RWPE1 (cell line): Measurements from ENCODE around the gene KIF16B.

Source experiments
- CTCF ChIA-PET: fragments of 350-600 bp; sonication (Branson Sonifier 250); formaldehyde crosslinking; extraction: SDS; loops from one replicate; lab custom pipeline; 2021; lab: Yijun Ruan, JAX
- POLR2A ChIA-PET: fragments of 400-600 bp; formaldehyde crosslinking; extraction: SDS; loops from one replicate; lab custom pipeline; 2020; ENCODE audit warnings: antibody characterized with exemption; ENCODE audit not compliant: low non-redundant PET; lab: Yijun Ruan, JAX
- DNase-seq: peaks from one replicate; pipeline ENCODE4 v3.0.0; 2012; ENCODE audit warnings: low spot score
- H3K27ac ChIP-seq: fragments of 450-650 bp; 2 replicates; pipeline ENCODE4 v1.5.1; 2017
- TF ChIP-seq, protein P1 (sequence below): fragments of 450-650 bp; conservative IDR thresholded peaks from 2 replicates; pipeline ENCODE4 v1.5.1; 2017; ENCODE audit warnings: low read depth, mild to moderate bottlenecking

The KIF16B gene

DNA sequence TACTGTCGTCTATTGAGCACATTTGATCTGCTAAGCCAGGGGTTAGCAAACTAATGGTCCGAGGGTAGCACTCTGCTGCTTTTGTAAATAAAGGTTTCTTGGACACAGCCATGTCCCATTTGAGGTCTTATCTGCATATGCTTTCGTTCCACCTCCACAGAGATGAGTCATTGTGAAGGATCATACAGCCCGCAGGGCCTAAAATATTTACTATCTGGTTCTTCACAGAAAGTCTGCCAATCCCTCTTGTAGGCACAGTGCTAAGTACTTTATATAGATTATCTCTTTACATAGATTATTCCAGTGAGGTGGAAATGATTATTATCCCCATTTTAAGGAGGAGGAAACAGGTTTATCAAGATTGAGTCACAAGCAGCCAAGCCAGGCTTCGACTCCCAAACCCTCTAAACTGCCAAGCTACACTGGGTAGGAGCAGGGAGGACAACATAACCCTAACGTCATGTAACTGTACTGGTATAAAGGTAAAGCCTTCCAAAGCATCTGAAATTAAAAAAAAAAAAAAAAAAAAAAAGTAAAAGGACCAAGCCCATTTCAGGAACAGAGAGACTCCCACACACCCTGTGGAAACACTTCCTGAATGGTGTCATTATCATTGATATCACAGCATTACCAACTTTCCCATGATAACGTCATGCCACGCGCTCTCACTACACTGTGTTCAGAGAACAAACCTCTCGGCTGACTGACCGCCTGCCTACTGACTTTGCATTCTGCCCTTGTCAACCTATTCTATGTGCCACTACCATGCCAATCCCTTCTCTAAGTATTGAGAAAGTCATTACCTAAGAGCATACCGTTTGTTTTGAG lies 101.0 kb downstream of the KIF16B start:
- ChIA-PET CTCF (interaction anchor here (0.6 kb wide), 1 partner anchor 151 kb away, joined by 3 read pairs; no protein-coding TSS in a partner anchor), POLR2A (no interaction called here)

DNA sequence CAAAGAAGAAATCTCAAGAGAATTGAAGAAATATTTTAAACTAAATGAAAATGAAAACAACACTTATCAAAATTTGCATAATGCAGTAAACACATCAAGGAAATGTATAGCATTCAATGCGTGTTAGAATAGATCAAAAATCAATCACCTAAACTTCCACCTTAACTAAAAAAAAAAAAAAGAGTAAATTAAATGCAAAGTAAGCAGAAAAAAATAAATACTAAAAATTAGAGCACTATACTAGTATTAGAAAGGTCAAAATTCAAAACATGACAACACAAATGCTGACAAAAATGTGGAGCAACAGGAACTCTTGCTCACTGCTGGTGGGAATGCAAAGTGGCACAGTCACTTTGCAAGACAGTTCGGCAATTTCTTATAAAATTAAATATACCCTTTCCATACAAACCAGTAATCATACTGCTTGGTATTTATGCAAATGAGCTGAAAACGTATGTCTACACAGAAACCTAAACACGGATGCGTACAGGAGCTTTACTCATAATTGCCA lies 103.8 kb downstream of the KIF16B start:
- ChIA-PET POLR2A (no interaction called here), CTCF (no interaction called here)
- no peak for DNase-seq
- H3K27ac ChIP-seq = no peak overlapping the region
- TF ChIP-seq, protein P1, sequence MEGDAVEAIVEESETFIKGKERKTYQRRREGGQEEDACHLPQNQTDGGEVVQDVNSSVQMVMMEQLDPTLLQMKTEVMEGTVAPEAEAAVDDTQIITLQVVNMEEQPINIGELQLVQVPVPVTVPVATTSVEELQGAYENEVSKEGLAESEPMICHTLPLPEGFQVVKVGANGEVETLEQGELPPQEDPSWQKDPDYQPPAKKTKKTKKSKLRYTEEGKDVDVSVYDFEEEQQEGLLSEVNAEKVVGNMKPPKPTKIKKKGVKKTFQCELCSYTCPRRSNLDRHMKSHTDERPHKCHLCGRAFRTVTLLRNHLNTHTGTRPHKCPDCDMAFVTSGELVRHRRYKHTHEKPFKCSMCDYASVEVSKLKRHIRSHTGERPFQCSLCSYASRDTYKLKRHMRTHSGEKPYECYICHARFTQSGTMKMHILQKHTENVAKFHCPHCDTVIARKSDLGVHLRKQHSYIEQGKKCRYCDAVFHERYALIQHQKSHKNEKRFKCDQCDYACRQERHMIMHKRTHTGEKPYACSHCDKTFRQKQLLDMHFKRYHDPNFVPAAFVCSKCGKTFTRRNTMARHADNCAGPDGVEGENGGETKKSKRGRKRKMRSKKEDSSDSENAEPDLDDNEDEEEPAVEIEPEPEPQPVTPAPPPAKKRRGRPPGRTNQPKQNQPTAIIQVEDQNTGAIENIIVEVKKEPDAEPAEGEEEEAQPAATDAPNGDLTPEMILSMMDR = no peak

More for the DNA sequence above, 101.0 kb downstream of the KIF16B start:
- TF ChIP-seq, protein P1 = no peak
- H3K27ac ChIP-seq = no peak overlapping the region
- DNase-seq = no peak

DNA sequence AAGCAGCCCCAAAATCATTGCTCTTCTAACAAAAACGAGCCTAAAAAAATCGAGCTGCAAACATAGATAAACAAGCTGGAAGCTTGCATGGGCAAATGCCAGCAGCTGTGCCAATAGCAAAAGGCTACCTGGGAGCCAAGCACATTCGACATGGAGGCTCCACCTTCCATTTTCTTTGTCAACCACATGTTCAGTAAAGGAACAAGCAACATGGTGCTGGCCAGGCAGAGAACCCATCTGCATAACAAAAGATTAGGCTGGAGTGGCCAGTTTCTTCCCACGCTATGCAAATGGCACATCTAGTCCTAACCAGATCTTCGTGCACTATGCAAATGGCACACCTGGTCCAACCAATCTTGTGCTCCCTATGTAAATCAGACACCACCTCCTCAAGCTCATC lies 110.5 kb downstream of the KIF16B start:
- H3K27ac ChIP-seq = no peak overlapping the region
- TF ChIP-seq, protein P1 = no peak
- ChIA-PET CTCF (interaction anchor here (0.6 kb wide), 1 partner anchor 1085 kb away, joined by 4 read pairs; no protein-coding TSS in a partner anchor), POLR2A (no interaction called here)
- no peak for DNase-seq

DNA sequence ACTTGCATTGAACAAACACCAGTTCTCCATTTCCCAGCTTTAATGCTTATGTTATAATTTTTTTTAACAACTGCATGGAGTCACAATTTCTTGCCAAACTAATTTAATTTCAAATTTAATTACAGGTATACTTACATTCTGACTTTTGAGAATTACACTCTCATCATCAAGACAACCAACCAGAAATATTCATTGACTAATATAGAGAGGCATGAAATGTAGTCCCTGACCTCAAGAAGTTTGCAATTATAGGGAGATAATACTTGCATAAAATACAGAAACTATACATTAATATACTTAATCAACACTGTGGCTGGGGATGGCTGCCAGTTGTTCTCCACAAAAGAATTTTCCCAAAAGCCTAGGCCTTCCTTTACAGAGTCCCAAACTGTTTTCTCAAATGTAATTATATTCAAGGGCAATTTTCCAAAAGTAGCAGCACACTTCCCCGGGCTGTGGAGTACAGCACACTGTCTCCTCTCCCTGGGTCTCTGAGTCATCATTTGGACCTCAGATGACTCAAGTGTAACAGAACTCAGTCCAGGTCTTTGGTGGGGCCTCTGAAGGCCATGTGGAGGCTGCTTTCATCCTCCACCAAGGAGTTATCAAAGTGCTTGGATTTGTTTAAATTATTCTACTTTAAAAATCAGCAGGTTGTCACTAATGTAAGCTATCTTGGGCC lies 114.1 kb downstream of the KIF16B start:
- ChIA-PET POLR2A (no interaction called here), CTCF (no interaction called here)
- DNase-seq = peak; percentile 28

DNA sequence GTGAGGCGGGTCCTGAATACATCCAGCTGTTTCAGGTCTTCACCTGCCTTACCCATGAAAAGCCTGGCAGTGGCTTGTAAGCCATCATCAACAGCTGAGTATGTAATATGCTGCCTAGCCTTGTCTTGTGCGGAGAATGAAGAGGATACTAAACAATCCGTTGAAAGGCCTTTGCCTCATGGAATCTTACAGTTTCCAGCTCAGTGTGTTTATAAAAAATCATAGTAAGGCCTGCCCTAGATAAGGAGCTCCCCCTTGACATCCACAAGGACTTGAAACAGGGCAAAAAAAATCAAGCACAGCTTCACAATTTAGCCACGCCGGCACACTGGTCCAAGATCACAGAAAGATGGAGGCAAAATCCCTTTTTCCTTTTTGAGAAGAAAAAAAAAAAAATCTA lies 115.7 kb downstream of the KIF16B start:
- no peak for DNase-seq
- ChIA-PET CTCF (interaction anchor here (0.7 kb wide), 1 partner anchor 61 kb away, joined by 4 read pairs; no protein-coding TSS in a partner anchor), POLR2A (no interaction called here)
- no peak overlapping the region for H3K27ac ChIP-seq
- TF ChIP-seq, protein P1 = no peak

More for the DNA sequence above, 114.1 kb downstream of the KIF16B start:
- no peak overlapping the region for H3K27ac ChIP-seq
- TF ChIP-seq, protein P1 = no peak

DNA sequence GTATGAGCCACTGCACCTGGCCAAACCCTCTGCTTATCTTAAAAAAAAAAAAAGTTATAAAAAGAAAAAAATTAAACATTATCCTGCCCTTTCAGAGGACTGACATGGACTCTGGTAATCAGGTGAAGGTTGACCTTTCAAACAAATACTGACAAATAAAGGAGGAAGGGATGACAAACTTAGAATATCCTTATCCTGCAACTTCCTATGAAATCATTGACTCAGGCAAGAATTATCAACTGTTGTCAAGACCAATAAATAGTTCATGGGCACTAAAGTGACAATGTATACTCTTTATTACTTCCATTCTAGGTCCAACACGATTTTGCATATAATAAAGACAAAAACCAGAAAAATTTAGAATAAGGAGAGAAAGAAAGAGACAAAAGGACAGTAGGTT lies 117.9 kb downstream of the KIF16B start:
- ChIA-PET CTCF (no interaction called here), POLR2A (no interaction called here)
- TF ChIP-seq, protein P1 = no peak
- DNase-seq = no peak
- H3K27ac ChIP-seq = no peak overlapping the region
